Liver (tissue), 9 donors: ENCODE results near the gene ZNF593. TPM values are rescaled to one million over a fixed set of nuclear protein-coding genes. Genes with fewer than 3 reads are reported as not detected.

Experiments used
- DNase-seq: peaks from one replicate; pipeline ENCODE4 v3.0.0-alpha.2; 2017; ENCODE audit warnings: low spot score
- H3K27ac ChIP-seq, 2 donors: one replicate each; pipeline ENCODE4 v1.7.0; 2013; ENCODE audit warnings: inconsistent platforms in 2 of 2, low read length in 2 of 2, control low read depth in 1 of 2, low read depth in 1 of 2, mild to moderate bottlenecking in 1 of 2
- H3K27me3 ChIP-seq, 4 donors: one replicate each; pipeline versions ENCODE4 v1.6.1 to v1.7.0; 2013; ENCODE audit warnings: low read length in 3 of 4, inconsistent platforms in 1 of 4, mild to moderate bottlenecking in 1 of 4, moderate library complexity in 1 of 4; ENCODE audit not compliant: control insufficient read depth in 4 of 4, insufficient read depth in 4 of 4
- H3K36me3 ChIP-seq, 4 donors: one replicate each; pipeline versions ENCODE4 v1.6.1 to v1.7.0; 2013; ENCODE audit warnings: low read length in 3 of 4, mild to moderate bottlenecking in 3 of 4, low read depth in 1 of 4, moderate library complexity in 1 of 4; ENCODE audit not compliant: control insufficient read depth in 4 of 4, insufficient read depth in 3 of 4
- H3K4me1 ChIP-seq, 4 donors: one replicate each; pipeline versions ENCODE4 v1.6.1 to v1.7.0; 2013; ENCODE audit warnings: low read length in 3 of 4, mild to moderate bottlenecking in 3 of 4, moderate library complexity in 1 of 4; ENCODE audit not compliant: control insufficient read depth in 4 of 4, insufficient read depth in 4 of 4
- H3K4me3 ChIP-seq, 3 donors: one replicate each; pipeline versions ENCODE4 v1.6.1 to v1.7.0; 2013; ENCODE audit warnings: low read length in 3 of 3, control low read depth in 1 of 3, low read depth in 1 of 3, mild to moderate bottlenecking in 1 of 3
- H3K9ac ChIP-seq, 2 donors: one replicate each; pipeline ENCODE4 v1.7.0; 2013; ENCODE audit warnings: low read length in 2 of 2, mild to moderate bottlenecking in 2 of 2, moderate library complexity in 2 of 2, control low read depth in 1 of 2, low read depth in 1 of 2
- H3K9me3 ChIP-seq, 4 donors: one replicate each; pipeline versions ENCODE4 v1.6.1 to v1.7.0; 2013; ENCODE audit warnings: low read length in 3 of 4; ENCODE audit not compliant: control insufficient read depth in 4 of 4
- CTCF ChIP-seq: fragments of 150-350 bp; IDR thresholded peaks from 2 replicates; pipeline ENCODE4 v1.5.1; 2017; ENCODE audit warnings: improper control_type of control experiment, low read depth, low read length; ENCODE audit not compliant: missing input control
- FOXA2 ChIP-seq: IDR thresholded peaks from 2 replicates; pipeline ENCODE4 v1.6.1; 2016; ENCODE audit warnings: antibody characterized with exemption
- GABPA ChIP-seq, 2 donors: IDR thresholded peaks in 1 of 2; conservative IDR thresholded peaks in 1 of 2; 2 replicates each; pipeline ENCODE4 v1.6.1; 2016; ENCODE audit warnings: antibody characterized with exemption in 2 of 2, mild to moderate bottlenecking in 1 of 2, moderate library complexity in 1 of 2
- HNF4A ChIP-seq, 2 donors: conservative IDR thresholded peaks; 2 replicates each; pipeline ENCODE4 v1.6.1; 2016; ENCODE audit warnings: antibody characterized with exemption in 2 of 2, mild to moderate bottlenecking in 2 of 2
- HNF4G ChIP-seq: IDR thresholded peaks from 2 replicates; pipeline ENCODE4 v1.6.1; 2016; ENCODE audit warnings: antibody characterized with exemption
- JUND ChIP-seq, 2 donors: IDR thresholded peaks; 2 replicates each; pipeline ENCODE4 v1.6.1; 2016; ENCODE audit warnings: antibody characterized with exemption in 2 of 2
- NR2F2 ChIP-seq: IDR thresholded peaks from 2 replicates; pipeline ENCODE4 v1.6.1; 2016; ENCODE audit warnings: antibody characterized with exemption
- RAD21 ChIP-seq, 2 donors: IDR thresholded peaks; 2 replicates each; pipeline ENCODE4 v1.6.1; 2016; ENCODE audit warnings: antibody characterized with exemption in 2 of 2, mild to moderate bottlenecking in 2 of 2
- REST ChIP-seq: IDR thresholded peaks from 2 replicates; pipeline ENCODE4 v1.6.1; 2016; ENCODE audit warnings: antibody characterized with exemption, mild to moderate bottlenecking
- RXRA ChIP-seq, 2 donors: IDR thresholded peaks; 2 replicates each; pipeline ENCODE4 v1.6.1; 2017 to 2018; ENCODE audit warnings: antibody characterized with exemption in 2 of 2, mild to moderate bottlenecking in 1 of 2
- SP1 ChIP-seq: IDR thresholded peaks from 2 replicates; pipeline ENCODE4 v1.6.1; 2018; ENCODE audit warnings: antibody characterized with exemption, mild to moderate bottlenecking
- TAF1 ChIP-seq: conservative IDR thresholded peaks from 2 replicates; pipeline ENCODE4 v1.6.1; 2016; ENCODE audit warnings: antibody characterized with exemption, mild to moderate bottlenecking
- YY1 ChIP-seq: IDR thresholded peaks from 2 replicates; pipeline ENCODE4 v1.6.1; 2016; ENCODE audit warnings: antibody characterized with exemption, mild to moderate bottlenecking
- ZBTB33 ChIP-seq: IDR thresholded peaks from 2 replicates; pipeline ENCODE4 v1.6.1; 2016; ENCODE audit warnings: antibody characterized with exemption
- WGBS: extraction: QIAGEN DNeasy Blood & Tissue Kit; methylation state at CpG from one replicate; pipeline ENCODE4 v1.1.7; 2013; 5-methylcytosine and 5-hydroxymethylcytosine counted together
- polyA plus RNA-seq, 2 donors: library from polyadenylated mRNA; stranded (reverse) in 1 of 2; unstranded in 1 of 2; fragments of 200-250 nt in 1 of 2; fragments of >200 nt in 1 of 2; fragmentation: Nextera tagmentation in 1 of 2; extraction: Ambion mirVana in 1 of 2; gene quantifications; one replicate each; pipeline versions ENCODE4 v1.2.1 to v1.2.3, GENCODE V29; 2013 to 2015
- total RNA-seq, 2 donors: library from RNA; depleted of rRNA; stranded (reverse); fragments of >200 nt; gene quantifications; one replicate each; pipeline ENCODE4 v1.2.3, GENCODE V29; 2014
- donor health status: healthy.
- donor health status: healthy.
- donor health status: healthy.
- donor health status: healthy.
- donor health status: healthy.

Gene ZNF593
- 10 to 100 TPM in 1 of 2 donors, 1 to 10 TPM in 1; 5.7 to 15.7 TPM for total RNA-seq
- polyA plus RNA-seq = 10 to 100 TPM; 44.8 to 81.4 TPM

- Histone ChIP-seq H3K4me1 (peaks cover 6 to 18% (median 7%) of the 10 kb centered on the region in 4 donors), H3K36me3 (no peaks in the 10 kb centered on the region), H3K27ac (peak within 1 kb of the TSS; percentile 60 to 82), H3K9ac (peak within 1 kb of the TSS; percentile 51 to 90), H3K4me3 (peak within 1 kb of the TSS; percentile 59 to 90 (median 84)), H3K27me3 (no peaks in the 10 kb centered on the region), H3K9me3 (no peaks in the 10 kb centered on the region)
- 1% methylated on average over 76 of the region's 76 CpGs for WGBS
- DNase-seq = peak; percentile 92
- TF ChIP-seq GABPA (IDR thresholded peaks at IDR 0.05 in 1 of 2, conservative IDR thresholded peaks at IDR 0.05 in 1 of 2) (peak in 1 of 2 donors; percentile 80), RAD21 (IDR thresholded peaks at IDR 0.05) (peak; percentile 63 to 71), CTCF (peak; percentile 80), YY1 (peak; percentile 10), REST (peak; percentile 49), NR2F2 (no peak), JUND (IDR thresholded peaks at IDR 0.05) (peak; percentile 73 to 80), SP1 (peak; percentile 40), RXRA (IDR thresholded peaks at IDR 0.05) (no peak), HNF4A (conservative IDR thresholded peaks at IDR 0.05) (peak in 1 of 2 donors; percentile 24)
Measured at GRCh38 chr1:26169669-26170471, at the start of gene ZNF593. Gene ZNF593, plus strand, starts transcription at chr1:26169908. Its CDS starts 76 bp downstream, at chr1:26169984.

GRCh38 chr1:26121854-26122773, 47.6 kb upstream of the ZNF593 start:
- TF ChIP-seq YY1 (no peak), REST (no peak), TAF1 (no peak), HNF4G (no peak), ZBTB33 (no peak), RXRA (IDR thresholded peaks at IDR 0.05) (no peak), FOXA2 (no peak)
- 72% methylated on average over 8 of the region's 8 CpGs for WGBS
- DNase-seq = no peak
- Histone ChIP-seq H3K9ac (no peak overlapping the region), H3K27me3 (no peaks in the 10 kb centered on the region), H3K4me1 (peaks cover 7 to 19% (median 17%) of the 10 kb centered on the region in 4 donors), H3K36me3 (peaks cover 0 to 7% (median 4%) of the 10 kb centered on the region in 4 donors), H3K9me3 (no peaks in the 10 kb centered on the region), H3K4me3 (no peak overlapping the region), H3K27ac (no peak overlapping the region)
